SK-N-SH (cell line): Measurements from ENCODE around the gene ARHGAP15. TPM values are rescaled to one million over a fixed set of nuclear protein-coding genes. Genes with fewer than 3 reads are reported as not detected.

ENCODE experiments used
- CTCF ChIA-PET: fragments of 300-600, 350-600 bp; formaldehyde crosslinking; extraction: SDS; loops from one replicate; lab custom pipeline; 2021; lab: Yijun Ruan, JAX
- POLR2A ChIA-PET: fragments of 350-600 bp; sonication (Branson Sonifier 250); formaldehyde crosslinking; extraction: SDS; loops from one replicate; lab custom pipeline; 2020; ENCODE audit warnings: antibody characterized with exemption, inconsistent platforms; lab: Yijun Ruan, JAX
- DNase-seq: peaks from one replicate; pipeline ENCODE4 v3.0.0; 2012
- H2AFZ ChIP-seq: fragments of 200-600 bp; sonication (generic); 2 replicates; pipeline ENCODE4 v1.8.1; 2016; ENCODE audit warnings: antibody characterized with exemption, mild to moderate bottlenecking, low read depth
- H3F3A ChIP-seq: fragments of 200-600 bp; sonication (generic); replicated peaks from 2 replicates; pipeline ENCODE3; 2016; ENCODE audit warnings: antibody characterized with exemption, mild to moderate bottlenecking; ENCODE audit not compliant: insufficient read depth
- H3K27ac ChIP-seq, 2 experiments: fragments of 200-500 bp in 1 of 2; fragments of 200-600 bp in 1 of 2; sonication (Bioruptor generic) in 1 of 2; sonication (generic), shearing (Covaris generic) in 1 of 2; 2 replicates each; pipeline versions ENCODE4 v1.5.1 to v1.6.1; 2014 to 2016; ENCODE audit warnings: low read depth in 2 of 2, inconsistent platforms in 1 of 2, low read length in 1 of 2, mild to moderate bottlenecking in 1 of 2, mixed read lengths in 1 of 2
- H3K27me3 ChIP-seq: fragments of 200-600 bp; sonication (generic), shearing (Covaris generic); 2 replicates; pipeline ENCODE4 v1.6.1; 2016; ENCODE audit warnings: mixed run types; ENCODE audit not compliant: insufficient read depth
- H3K36me3 ChIP-seq, 2 experiments: fragments of 200-500 bp in 1 of 2; fragments of 200-600 bp in 1 of 2; sonication (Bioruptor generic) in 1 of 2; sonication (generic) in 1 of 2; replicated peaks in 1 of 2; 2 replicates each; pipeline versions ENCODE3 to v1.5.1; 2014 to 2016; ENCODE audit warnings: low read length in 1 of 2, mild to moderate bottlenecking in 1 of 2; ENCODE audit not compliant: insufficient read depth in 2 of 2, control insufficient read depth in 1 of 2
- H3K4me1 ChIP-seq, 2 experiments: fragments of 200-500 bp in 1 of 2; fragments of 200-600 bp in 1 of 2; sonication (Bioruptor generic) in 1 of 2; sonication (generic), shearing (Covaris generic) in 1 of 2; 2 replicates each; pipeline versions ENCODE4 v1.5.1 to v1.6.1; 2014 to 2016; ENCODE audit warnings: low read depth in 1 of 2, low read length in 1 of 2, mixed run types in 1 of 2; ENCODE audit not compliant: insufficient read depth in 2 of 2, control insufficient read depth in 1 of 2
- H3K4me2 ChIP-seq: fragments of 200-600 bp; sonication (generic), shearing (Covaris generic); 2 replicates; pipeline ENCODE4 v1.6.1; 2017; ENCODE audit warnings: mixed run types
- H3K4me3 ChIP-seq, 2 experiments: fragments of 200-500 bp in 1 of 2; fragments of 200-600 bp in 1 of 2; sonication (Bioruptor generic) in 1 of 2; sonication (generic), shearing (Covaris generic) in 1 of 2; 2 replicates each; pipeline versions ENCODE4 v1.5.1 to v1.8.1; 2014 to 2016; ENCODE audit warnings: low read depth in 2 of 2, inconsistent platforms in 1 of 2, low read length in 1 of 2, mild to moderate bottlenecking in 1 of 2, mixed read lengths in 1 of 2, moderate library complexity in 1 of 2
- H3K79me2 ChIP-seq: fragments of 200-600 bp; sonication (generic); 2 replicates; pipeline ENCODE4 v1.8.1; 2017; ENCODE audit warnings: mild to moderate bottlenecking; ENCODE audit not compliant: insufficient read depth
- H3K9ac ChIP-seq: fragments of 200-600 bp; sonication (generic); 2 replicates; pipeline ENCODE4 v1.6.1; 2017; ENCODE audit warnings: mixed run types
- H3K9me2 ChIP-seq: fragments of 200-600 bp; sonication (generic); 2 replicates; pipeline ENCODE4 v1.6.1; 2017; ENCODE audit warnings: mixed run types
- H3K9me3 ChIP-seq: fragments of 200-600 bp; sonication (generic); 2 replicates; pipeline ENCODE4 v1.6.1; 2017; ENCODE audit warnings: mixed run types, mild to moderate bottlenecking, moderate library complexity
- H4K20me1 ChIP-seq: fragments of 200-600 bp; sonication (generic); 2 replicates; pipeline ENCODE4 v1.6.1; 2017; ENCODE audit warnings: mild to moderate bottlenecking, mixed run types; ENCODE audit not compliant: insufficient read depth
- EP300 ChIP-seq, 2 experiments: IDR thresholded peaks; 2 replicates each; pipeline versions ENCODE4 v1.4.0 to v1.6.1; 2012; ENCODE audit warnings: borderline replicate concordance in 1 of 2, low read depth in 1 of 2, low read length in 1 of 2
- EZH2phosphoT487 ChIP-seq: fragments of 200-600 bp; sonication (generic); IDR thresholded peaks from 2 replicates; pipeline ENCODE4 v1.6.1; 2017; ENCODE audit warnings: low read depth, mixed run types, mild to moderate bottlenecking, antibody characterized with exemption, moderate library complexity, borderline replicate concordance
- FOXM1 ChIP-seq: IDR thresholded peaks from 2 replicates; pipeline ENCODE4 v1.4.0; 2012; ENCODE audit warnings: low read depth, mild to moderate bottlenecking
- GABPA ChIP-seq: IDR thresholded peaks from 2 replicates; pipeline ENCODE4 v1.4.0; 2012; ENCODE audit warnings: low read depth, mild to moderate bottlenecking
- GATA2 ChIP-seq: sonication (generic); formaldehyde crosslinking; IDR thresholded peaks from 2 replicates; pipeline ENCODE4 v1.5.0; 2020; ENCODE audit warnings: mild to moderate bottlenecking, missing genetic modification reagents
- MEF2A ChIP-seq: IDR thresholded peaks from 2 replicates; pipeline ENCODE4 v1.4.0; 2012; ENCODE audit warnings: low read depth, borderline replicate concordance
- NRF1 ChIP-seq: IDR thresholded peaks from 2 replicates; pipeline ENCODE4 v1.6.1; 2012; ENCODE audit warnings: low read depth, mild to moderate bottlenecking, low read length
- RFX5 ChIP-seq: IDR thresholded peaks from 2 replicates; pipeline ENCODE4 v1.6.1; 2012; ENCODE audit warnings: mild to moderate bottlenecking, improper control_type of control experiment, low read length
- RXRA ChIP-seq: IDR thresholded peaks from 2 replicates; pipeline ENCODE4 v1.4.0; 2012; ENCODE audit warnings: low read depth, mild to moderate bottlenecking, borderline replicate concordance
- YY1 ChIP-seq: IDR thresholded peaks from 2 replicates; pipeline ENCODE4 v1.4.0; 2012; ENCODE audit warnings: low read depth, mild to moderate bottlenecking
- WGBS: methylation state at CpG from one replicate; pipeline ENCODE4 v1.1.6; 2017; ENCODE audit warnings: low lambda C conversion rate; 5-methylcytosine and 5-hydroxymethylcytosine counted together
- polyA plus RNA-seq, 3 experiments: library from polyadenylated mRNA; depleted of rRNA; stranded (reverse); fragments of >200 nt; gene quantifications; 2 replicates each; pipeline ENCODE4 v1.2.3, GENCODE V29; 2012
- TF ChIP-seq, protein P1 (sequence below): fragments of 200-600 bp; sonication (generic); IDR thresholded peaks from 2 replicates; pipeline ENCODE4 v1.6.1; 2017; ENCODE audit warnings: antibody characterized with exemption, mild to moderate bottlenecking, moderate library complexity
- TF ChIP-seq, protein P2 (sequence below): fragments of 150-350 bp; IDR thresholded peaks from 2 replicates; pipeline ENCODE4 v1.6.1; 2017; ENCODE audit warnings: antibody characterized with exemption, low read length, low read depth, borderline replicate concordance
- TF ChIP-seq, protein P3 (sequence below): IDR thresholded peaks from 2 replicates; pipeline ENCODE4 v1.4.0; 2012; ENCODE audit warnings: low read depth, borderline replicate concordance
- TF ChIP-seq, protein P4 (sequence below): IDR thresholded peaks from 2 replicates; pipeline ENCODE4; 2012

ARHGAP15 gene
- polyA plus RNA-seq, 1 of the 3 experiments (the other 2 are of a cell fraction): not detected

DNA sequence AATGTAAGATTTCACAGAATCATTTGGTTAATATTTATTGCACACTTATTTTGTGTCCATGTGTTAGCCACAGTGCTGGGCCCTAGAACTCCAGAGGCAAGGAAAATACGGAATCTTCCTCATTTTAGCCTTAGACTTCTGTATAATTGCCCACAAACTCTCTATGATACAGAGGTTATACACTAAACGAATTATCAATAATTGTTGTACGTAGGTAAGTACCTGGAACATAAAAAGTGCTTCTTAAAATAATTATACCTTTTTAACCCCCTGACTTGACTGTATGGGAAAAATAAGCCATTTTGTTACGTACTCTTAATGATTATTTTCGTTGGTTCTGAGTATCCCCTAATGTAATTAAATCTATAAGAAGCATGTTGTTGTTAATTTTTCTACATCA is 119.4 kb downstream of the ARHGAP15 start:
- H3K9me3 ChIP-seq: no peaks in the 10 kb centered on the region
- CTCF ChIA-PET: interaction anchor here (1.5 kb wide), 1 partner anchor 11 kb away, joined by 9 read pairs; no protein-coding TSS in a partner anchor
- TF ChIP-seq EP300 (IDR thresholded peaks at IDR 0.05; ENCODE audit: borderline replicate concordance in 1 of 2, low read depth in 1 of 2, low read length in 1 of 2) (no peak), EZH2phosphoT487 (no peak), GABPA (no peak), RFX5 (no peak), YY1 (no peak), FOXM1 (no peak), MEF2A (no peak), GATA2 (CRISPR knock-in tag) (no peak), RXRA (no peak), NRF1 (no peak)
- TF ChIP-seq, protein P1, sequence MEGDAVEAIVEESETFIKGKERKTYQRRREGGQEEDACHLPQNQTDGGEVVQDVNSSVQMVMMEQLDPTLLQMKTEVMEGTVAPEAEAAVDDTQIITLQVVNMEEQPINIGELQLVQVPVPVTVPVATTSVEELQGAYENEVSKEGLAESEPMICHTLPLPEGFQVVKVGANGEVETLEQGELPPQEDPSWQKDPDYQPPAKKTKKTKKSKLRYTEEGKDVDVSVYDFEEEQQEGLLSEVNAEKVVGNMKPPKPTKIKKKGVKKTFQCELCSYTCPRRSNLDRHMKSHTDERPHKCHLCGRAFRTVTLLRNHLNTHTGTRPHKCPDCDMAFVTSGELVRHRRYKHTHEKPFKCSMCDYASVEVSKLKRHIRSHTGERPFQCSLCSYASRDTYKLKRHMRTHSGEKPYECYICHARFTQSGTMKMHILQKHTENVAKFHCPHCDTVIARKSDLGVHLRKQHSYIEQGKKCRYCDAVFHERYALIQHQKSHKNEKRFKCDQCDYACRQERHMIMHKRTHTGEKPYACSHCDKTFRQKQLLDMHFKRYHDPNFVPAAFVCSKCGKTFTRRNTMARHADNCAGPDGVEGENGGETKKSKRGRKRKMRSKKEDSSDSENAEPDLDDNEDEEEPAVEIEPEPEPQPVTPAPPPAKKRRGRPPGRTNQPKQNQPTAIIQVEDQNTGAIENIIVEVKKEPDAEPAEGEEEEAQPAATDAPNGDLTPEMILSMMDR: no peak
- TF ChIP-seq, protein P2, sequence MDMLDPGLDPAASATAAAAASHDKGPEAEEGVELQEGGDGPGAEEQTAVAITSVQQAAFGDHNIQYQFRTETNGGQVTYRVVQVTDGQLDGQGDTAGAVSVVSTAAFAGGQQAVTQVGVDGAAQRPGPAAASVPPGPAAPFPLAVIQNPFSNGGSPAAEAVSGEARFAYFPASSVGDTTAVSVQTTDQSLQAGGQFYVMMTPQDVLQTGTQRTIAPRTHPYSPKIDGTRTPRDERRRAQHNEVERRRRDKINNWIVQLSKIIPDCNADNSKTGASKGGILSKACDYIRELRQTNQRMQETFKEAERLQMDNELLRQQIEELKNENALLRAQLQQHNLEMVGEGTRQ: no peak
- TF ChIP-seq, protein P3, sequence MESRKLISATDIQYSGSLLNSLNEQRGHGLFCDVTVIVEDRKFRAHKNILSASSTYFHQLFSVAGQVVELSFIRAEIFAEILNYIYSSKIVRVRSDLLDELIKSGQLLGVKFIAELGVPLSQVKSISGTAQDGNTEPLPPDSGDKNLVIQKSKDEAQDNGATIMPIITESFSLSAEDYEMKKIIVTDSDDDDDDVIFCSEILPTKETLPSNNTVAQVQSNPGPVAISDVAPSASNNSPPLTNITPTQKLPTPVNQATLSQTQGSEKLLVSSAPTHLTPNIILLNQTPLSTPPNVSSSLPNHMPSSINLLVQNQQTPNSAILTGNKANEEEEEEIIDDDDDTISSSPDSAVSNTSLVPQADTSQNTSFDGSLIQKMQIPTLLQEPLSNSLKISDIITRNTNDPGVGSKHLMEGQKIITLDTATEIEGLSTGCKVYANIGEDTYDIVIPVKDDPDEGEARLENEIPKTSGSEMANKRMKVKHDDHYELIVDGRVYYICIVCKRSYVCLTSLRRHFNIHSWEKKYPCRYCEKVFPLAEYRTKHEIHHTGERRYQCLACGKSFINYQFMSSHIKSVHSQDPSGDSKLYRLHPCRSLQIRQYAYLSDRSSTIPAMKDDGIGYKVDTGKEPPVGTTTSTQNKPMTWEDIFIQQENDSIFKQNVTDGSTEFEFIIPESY: no peak
- TF ChIP-seq, protein P4, sequence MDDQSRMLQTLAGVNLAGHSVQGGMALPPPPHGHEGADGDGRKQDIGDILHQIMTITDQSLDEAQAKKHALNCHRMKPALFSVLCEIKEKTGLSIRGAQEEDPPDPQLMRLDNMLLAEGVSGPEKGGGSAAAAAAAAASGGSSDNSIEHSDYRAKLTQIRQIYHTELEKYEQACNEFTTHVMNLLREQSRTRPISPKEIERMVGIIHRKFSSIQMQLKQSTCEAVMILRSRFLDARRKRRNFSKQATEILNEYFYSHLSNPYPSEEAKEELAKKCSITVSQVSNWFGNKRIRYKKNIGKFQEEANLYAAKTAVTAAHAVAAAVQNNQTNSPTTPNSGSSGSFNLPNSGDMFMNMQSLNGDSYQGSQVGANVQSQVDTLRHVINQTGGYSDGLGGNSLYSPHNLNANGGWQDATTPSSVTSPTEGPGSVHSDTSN: no peak
- TF ChIP-seq, all 33 proteins: peak for 0

More for the DNA sequence above, 119.4 kb downstream of the ARHGAP15 start:
- Histone ChIP-seq H3K27me3 (no peaks in the 10 kb centered on the region; the same call in 1 of the 2 replicates), H3K36me3 (no peaks in the 10 kb centered on the region), H2AFZ (no peak overlapping the region), H3K9me2 (no peaks in the 10 kb centered on the region), H3K79me2 (no peaks in the 10 kb centered on the region), H4K20me1 (no peaks in the 10 kb centered on the region), H3K9ac (no peak overlapping the region), H3F3A (no peaks in the 10 kb centered on the region), H3K4me1 (no peaks in the 10 kb centered on the region; a peak in 1 of 4 replicates), H3K27ac (no peak overlapping the region), H3K4me3 (no peak overlapping the region), H3K4me2 (no peak overlapping the region)
- POLR2A ChIA-PET: no interaction called here
- whole genome bisulfite sequencing: 37% methylated on average over 5 of the region's 5 CpGs
- DNase-seq: no peak
